ENCODE measurements around the gene ATXN3. TPM values are rescaled to one million over a fixed set of nuclear protein-coding genes. Genes with fewer than 3 reads are reported as not detected.

The ATXN3 gene
- polyA plus RNA-seq, 1 donor = 16.6 TPM

GRCh38 chr14:92009604-92010003, 96.8 kb downstream of the ATXN3 start:
- DNase-seq (ENCODE audit: low read depth) = no peak

Other genes starting within 250 kb of the ATXN3 start
- 3.1 TPM for gene TC2N, start 239.0 kb downstream of the ATXN3 start, polyA plus RNA-seq (ENCODE audit: insufficient read length)
- 74.7 TPM for gene FBLN5, start 158.9 kb downstream of the ATXN3 start, polyA plus RNA-seq (ENCODE audit: insufficient read length)
- 16.6 TPM for gene TRIP11, start 66.5 kb downstream of the ATXN3 start, polyA plus RNA-seq (ENCODE audit: insufficient read length)
- gene NDUFB1, start 15.1 kb upstream of the ATXN3 start, polyA plus RNA-seq (ENCODE audit: insufficient read length) = 93.2 TPM
- 34.1 TPM for gene CPSF2, start 15.4 kb upstream of the ATXN3 start, polyA plus RNA-seq (ENCODE audit: insufficient read length)
- gene SLC24A4, start 216.6 kb upstream of the ATXN3 start, polyA plus RNA-seq (ENCODE audit: insufficient read length) = 2.1 TPM

Measured in forelimb muscle (tissue), 1 donor.